ENCODE data around the gene ELFN1.

- no peak for TF ChIP-seq CTCF (IDR thresholded peaks at IDR 0.05)
- no peak for TF ChIP-seq POLR2A (IDR thresholded peaks at IDR 0.05)
- no peak for TF ChIP-seq POLR2AphosphoS5 (IDR thresholded peaks at IDR 0.05)
These were observed 19.6 kb upstream of the ELFN1 start for GRCh38 chr7:1650363-1651030.
